ENCODE data around the gene PYGL. TPM values are rescaled to one million over a fixed set of nuclear protein-coding genes. Genes with fewer than 3 reads are reported as not detected.

Gene PYGL
- polyA plus RNA-seq, 1 of the 3 experiments (the other 2 are of a cell fraction) = 60.2 TPM

- no peaks in the 10 kb centered on the region for H4K20me1 ChIP-seq (ENCODE audit: insufficient read depth)
- no peak for DNase-seq
- TF ChIP-seq YY1 (IDR thresholded peaks at IDR 0.05; ENCODE audit: low read depth) (no peak), RXRA (IDR thresholded peaks at IDR 0.05; ENCODE audit: borderline replicate concordance, low read depth) (no peak), CTCF (IDR thresholded peaks at IDR 0.05) (no peak), NRF1 (IDR thresholded peaks at IDR 0.05; ENCODE audit: low read depth, low read length) (no peak), NFIC (IDR thresholded peaks at IDR 0.05; ENCODE audit: borderline replicate concordance) (no peak), MAX (IDR thresholded peaks at IDR 0.05; ENCODE audit: low read depth) (no peak), RAD21 (IDR thresholded peaks at IDR 0.05; ENCODE audit: low read length) (no peak), FOXJ3 (CRISPR knock-in tag; IDR thresholded peaks at IDR 0.05) (no peak), TAF1 (IDR thresholded peaks at IDR 0.05; ENCODE audit: borderline replicate concordance, low read depth, low read length) (no peak), USF1 (IDR thresholded peaks at IDR 0.05; ENCODE audit: borderline replicate concordance, low read depth) (no peak), JUND (IDR thresholded peaks at IDR 0.05) (no peak), MEF2A (IDR thresholded peaks at IDR 0.05; ENCODE audit: borderline replicate concordance, low read depth) (no peak), POLR2AphosphoS5 (IDR thresholded peaks at IDR 0.05; ENCODE audit: low read depth, low read length) (no peak), RCOR1 (IDR thresholded peaks at IDR 0.05; ENCODE audit: low read length) (no peak), GABPA (IDR thresholded peaks at IDR 0.05; ENCODE audit: low read depth) (no peak), FOSL2 (IDR thresholded peaks at IDR 0.05; ENCODE audit: borderline replicate concordance, low read depth) (no peak), ZBTB33 (IDR thresholded peaks at IDR 0.05; ENCODE audit: borderline replicate concordance, low read depth) (no peak), TCF12 (IDR thresholded peaks at IDR 0.05) (no peak)
These were observed 2.1 kb upstream of the PYGL start for GRCh38 chr14:50946234-50946935.

More at GRCh38 chr14:50946234-50946935, 2.1 kb upstream of the PYGL start:
- H3K27me3 ChIP-seq (ENCODE audit: insufficient read depth) = no peaks in the 10 kb centered on the region
- ChIA-PET POLR2A (no interaction called here), CTCF (interaction anchor here (0.7 to 1.5 kb wide), 2 partner anchors 9 to 1864 kb away, joined by 3 to 9 read pairs; no protein-coding TSS in a partner anchor)
- H2AFZ ChIP-seq (ENCODE audit: low read depth) = no peak overlapping the region
- H3K36me3 ChIP-seq (replicated peaks in 1 of 2; ENCODE audit: control insufficient read depth in 1 of 2, insufficient read depth in 2 of 2, low read length in 1 of 2) = no peaks in the 10 kb centered on the region
- H3K9me2 ChIP-seq = no peaks in the 10 kb centered on the region
- no peak overlapping the region for H3K27ac ChIP-seq (ENCODE audit: low read depth in 2 of 2, low read length in 1 of 2)
- H3K9ac ChIP-seq = no peak overlapping the region
- no peak overlapping the region for H3K4me3 ChIP-seq (ENCODE audit: low read depth in 2 of 2, low read length in 1 of 2)
- H3K4me2 ChIP-seq = no peak overlapping the region
- H3F3A ChIP-seq (replicated peaks; ENCODE audit: insufficient read depth) = peaks cover 5% of the 10 kb centered on the region
- H3K9me3 ChIP-seq = no peaks in the 10 kb centered on the region
- WGBS (ENCODE audit: low lambda C conversion rate) = 95% methylated on average over 5 of the region's 5 CpGs
- no peaks in the 10 kb centered on the region for H3K79me2 ChIP-seq (ENCODE audit: insufficient read depth)
- peaks cover 0 to 10% of the 10 kb centered on the region in 2 experiments; a peak in 1 of 4 replicates for H3K4me1 ChIP-seq (ENCODE audit: control insufficient read depth in 1 of 2, insufficient read depth in 2 of 2, low read depth in 1 of 2, low read length in 1 of 2)

Measured in SK-N-SH (cell line).